Measurements from ENCODE around the gene NLRP8. TPM values are rescaled to one million over a fixed set of nuclear protein-coding genes. Genes with fewer than 3 reads are reported as not detected.

NLRP8 gene
- total RNA-seq, 1 experiment from 2014 or later = not detected

GRCh38 chr19:55931936-55932386 is 15.7 kb upstream of the NLRP8 start, which contains the start of gene NLRP13:
NLRP13 (minus strand) TSS chr19:55932336; CDS start chr19:55932311, 25 bp downstream.
- no peak within 1 kb of the TSS for H3K18ac ChIP-seq (ENCODE audit: insufficient read length, low read depth, low read length)
- H2BK120ac ChIP-seq (ENCODE audit: low read depth, low read length, poor library complexity, severe bottlenecking) = no peak within 1 kb of the TSS
- no peak within 1 kb of the TSS for H4K5ac ChIP-seq (ENCODE audit: insufficient read length, low read depth, low read length)
- no CpG with 5 or more reads among the region's 8 CpGs for WGBS (ENCODE audit: extremely low coverage, insufficient read length, low lambda C conversion rate)
- no peak within 1 kb of the TSS for H4K8ac ChIP-seq (replicated peaks; ENCODE audit: insufficient read length, low read depth, low read length)
- no peak within 1 kb of the TSS for H2AFZ ChIP-seq (ENCODE audit: low read length)
- no peaks in the 10 kb centered on the region for H3K4me1 Mint-ChIP-seq
- no peak within 1 kb of the TSS for H3K23ac ChIP-seq (ENCODE audit: insufficient read length, low read depth, low read length)
- no peak within 1 kb of the TSS for H2BK12ac ChIP-seq (ENCODE audit: insufficient read length, low read depth, low read length)
- no peak within 1 kb of the TSS for H2BK5ac ChIP-seq (ENCODE audit: insufficient read length, low read length)
- no peak for TF ChIP-seq CTCF (conservative IDR thresholded peaks at IDR 0.05)
- H4K20me1 ChIP-seq (ENCODE audit: control insufficient read depth, insufficient read depth, insufficient read length) = no peaks in the 10 kb centered on the region
- H3K56ac ChIP-seq (ENCODE audit: insufficient read length, low read depth, low read length) = no peak within 1 kb of the TSS
- no peaks in the 10 kb centered on the region for H3K79me1 ChIP-seq (ENCODE audit: insufficient read depth, low read depth, low read length, poor library complexity, severe bottlenecking)
- H3K27ac ChIP-seq (ENCODE audit: insufficient read length, low read depth, low read length) = no peak within 1 kb of the TSS
- no peak within 1 kb of the TSS for H3K14ac ChIP-seq (ENCODE audit: insufficient read depth, low read length)
- no peak within 1 kb of the TSS for H3K4ac ChIP-seq (ENCODE audit: low read depth, low read length)
- H3K4me1 ChIP-seq (ENCODE audit: insufficient read depth, low read length) = no peaks in the 10 kb centered on the region
- H2BK20ac ChIP-seq (ENCODE audit: low read depth, low read length, poor library complexity, severe bottlenecking) = no peak within 1 kb of the TSS
- no peak within 1 kb of the TSS for H2AK5ac ChIP-seq (ENCODE audit: insufficient read length, low read length)
- H3K27me3 ChIP-seq (ENCODE audit: insufficient read depth, low read length) = no peaks in the 10 kb centered on the region
- no peak within 1 kb of the TSS for H4K91ac ChIP-seq (ENCODE audit: insufficient read length, low read depth, low read length)
- no peak for DNase-seq
- no peak within 1 kb of the TSS for H3K9ac ChIP-seq (ENCODE audit: extremely low read depth, insufficient read length, low read length)
- no peak within 1 kb of the TSS for H3K4me2 ChIP-seq (ENCODE audit: insufficient read depth, insufficient read length, low read length)
- H3K23me2 ChIP-seq (ENCODE audit: insufficient read length, low read depth, low read length, poor library complexity, severe bottlenecking) = no peaks in the 10 kb centered on the region
- H3K27me3 Mint-ChIP-seq (ENCODE audit: low read depth) = no peaks in the 10 kb centered on the region; the same call in 1 of the 2 replicates
- H2BK15ac ChIP-seq (ENCODE audit: low read depth, low read length) = no peak within 1 kb of the TSS
- peaks cover 73% of the 10 kb centered on the region for H3K9me3 ChIP-seq (ENCODE audit: control insufficient read depth, low read depth, low read length)
- H3K9me3 Mint-ChIP-seq = peaks cover 91 to 92% of the 10 kb centered on the region in 2 experiments
- H3K4me3 Mint-ChIP-seq = no peak within 1 kb of the TSS
- no peak within 1 kb of the TSS for H3K27ac Mint-ChIP-seq
- H3T11ph ChIP-seq (ENCODE audit: low read length) = no peak within 1 kb of the TSS
- no peaks in the 10 kb centered on the region for H3K79me2 ChIP-seq (ENCODE audit: insufficient read depth, low read length)
- H3K36me3 Mint-ChIP-seq (ENCODE audit: insufficient read depth in 1 of 3, low read depth in 3 of 3) = peaks cover 9 to 45% (median 14%) of the 10 kb centered on the region in 3 experiments; a peak in 6 of 7 replicates
